ENCODE results near the gene SERPINB2. TPM values are rescaled to one million over a fixed set of nuclear protein-coding genes. Genes with fewer than 3 reads are reported as not detected.

Gene SERPINB2
- total RNA-seq, 1 experiment from 2014 or later, result not detected

DNA sequence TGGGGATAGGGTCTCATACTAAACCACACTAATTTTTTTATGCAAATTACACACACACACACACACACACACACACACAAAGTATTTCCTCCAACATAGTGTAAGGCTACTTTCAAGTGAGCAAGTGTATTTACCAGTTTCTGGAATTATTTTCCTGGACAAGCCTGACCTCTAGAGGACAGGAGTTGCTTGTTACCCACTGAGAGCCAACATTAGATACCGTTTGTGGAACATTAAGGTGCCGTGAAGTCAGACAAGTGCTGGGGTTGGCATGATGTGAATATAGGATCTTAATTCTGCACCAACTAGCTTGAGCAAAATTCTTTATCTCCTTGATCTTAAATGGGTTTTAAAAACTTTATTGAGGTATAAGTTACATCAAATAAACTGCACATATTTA lies 39.3 kb upstream of the SERPINB2 start (continued):
- no peak for TF ChIP-seq TP53 (CRISPR knock-in tag; IDR thresholded peaks at IDR 0.05)

DNA sequence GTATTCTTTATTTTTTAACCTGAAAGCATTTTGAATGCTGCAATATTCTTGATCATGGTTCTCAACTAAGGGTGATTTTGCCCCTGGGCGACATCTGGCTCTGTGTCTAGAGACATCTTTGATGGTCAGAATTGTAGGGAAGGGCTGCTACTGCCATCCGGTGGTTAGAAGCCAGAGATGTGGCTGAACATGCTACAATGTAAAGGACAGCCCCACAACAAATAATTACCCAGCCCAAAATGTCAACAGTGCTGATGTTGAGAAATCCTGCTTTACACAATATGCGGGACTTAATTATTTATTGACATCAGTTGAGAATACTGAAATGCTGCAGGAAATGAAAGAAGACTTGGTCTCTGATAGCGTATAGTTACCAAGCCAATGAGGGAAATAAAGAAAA lies 37.5 kb upstream of the SERPINB2 start:
- no peaks in the 10 kb centered on the region for H3K4me1 Mint-ChIP-seq
- H3K27ac Mint-ChIP-seq, result no peak overlapping the region
- H3K9me3 Mint-ChIP-seq, result peaks cover 2% of the 10 kb centered on the region; the same call in 1 of the 2 replicates
- no peaks in the 10 kb centered on the region for H3K27me3 Mint-ChIP-seq (ENCODE audit: low read depth)
- ATAC-seq (peak; percentile 93), DNase-seq (ENCODE audit: low spot score) (peak; percentile 56)
- no peaks in the 10 kb centered on the region for H3K36me3 Mint-ChIP-seq
- POLR2A ChIA-PET, result no interaction called here
- CTCF ChIA-PET, result no interaction called here
- no peak for TF ChIP-seq SP1 (CRISPR knock-in tag; conservative IDR thresholded peaks at IDR 0.05)
- TF ChIP-seq FOXJ3 (CRISPR knock-in tag; IDR thresholded peaks at IDR 0.05; ENCODE audit: borderline replicate concordance), result no peak
- no peak for TF ChIP-seq HMGA2 (CRISPR knock-in tag; IDR thresholded peaks at IDR 0.05)
- TF ChIP-seq KAT7 (CRISPR knock-in tag; IDR thresholded peaks at IDR 0.05; ENCODE audit: borderline replicate concordance), result no peak
- no peak for TF ChIP-seq ZNF671 (CRISPR knock-in tag; IDR thresholded peaks at IDR 0.05)
- no peak for TF ChIP-seq IRF2 (CRISPR knock-in tag; IDR thresholded peaks at IDR 0.05; ENCODE audit: borderline replicate concordance, low read depth)
- no peak for TF ChIP-seq ZNF396 (CRISPR knock-in tag; IDR thresholded peaks at IDR 0.05; ENCODE audit: borderline replicate concordance)
- no peak for TF ChIP-seq ATF1 (CRISPR knock-in tag; IDR thresholded peaks at IDR 0.05)
- H3K4me3 Mint-ChIP-seq, result no peak overlapping the region

DNA sequence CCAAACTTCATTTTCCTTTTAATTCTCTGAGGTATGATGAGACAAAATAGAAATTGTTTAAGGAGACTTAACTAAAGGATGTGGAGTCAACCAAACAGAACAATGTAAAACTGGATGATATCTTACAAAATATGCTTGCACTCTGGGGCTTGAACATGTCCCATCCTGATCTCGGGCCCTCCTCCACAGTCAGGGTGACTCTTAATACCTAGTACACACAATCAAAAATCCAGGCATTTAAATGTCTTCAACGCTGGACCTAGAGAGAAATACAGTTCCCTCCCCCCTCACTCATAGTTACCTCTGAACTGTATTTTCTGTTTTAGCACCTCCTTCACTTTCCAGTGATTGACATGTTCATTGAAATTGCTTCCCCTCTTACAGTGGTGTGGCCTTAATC lies 36.9 kb upstream of the SERPINB2 start:
- no peak for TF ChIP-seq ZNF396 (CRISPR knock-in tag; IDR thresholded peaks at IDR 0.05; ENCODE audit: borderline replicate concordance)
- ATAC-seq (no peak), DNase-seq (ENCODE audit: low spot score) (no peak)
- Mint-ChIP-seq H3K9me3 (peaks cover 4% of the 10 kb centered on the region; the same call in 1 of the 2 replicates), H3K4me1 (no peaks in the 10 kb centered on the region), H3K27me3 (ENCODE audit: low read depth) (no peaks in the 10 kb centered on the region), H3K36me3 (no peaks in the 10 kb centered on the region), H3K4me3 (no peak overlapping the region), H3K27ac (no peak overlapping the region)
- ChIA-PET CTCF (no interaction called here), POLR2A (no interaction called here)

DNA sequence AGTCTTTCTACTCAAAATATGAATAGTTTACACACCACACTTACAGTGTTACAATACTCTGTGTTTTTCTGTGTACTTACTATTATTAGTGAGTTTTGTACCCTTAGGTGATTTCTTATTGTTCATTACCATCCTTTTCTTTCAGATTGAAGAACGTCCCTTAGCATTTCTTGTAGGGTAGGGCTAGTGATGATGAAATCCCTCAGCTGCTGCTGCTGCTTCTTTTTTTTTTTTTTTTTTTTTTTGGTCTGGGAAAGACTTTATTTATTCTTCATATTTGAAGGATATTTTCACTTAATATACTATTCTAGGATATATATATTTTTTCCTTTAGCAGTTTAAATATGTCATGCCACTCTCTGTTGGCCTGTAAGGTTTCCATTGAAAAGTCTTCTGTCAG lies 29.0 kb upstream of the SERPINB2 start:
- no peak overlapping the region for H3K4me3 Mint-ChIP-seq
- ATAC-seq, result no peak
- TF ChIP-seq TEAD4 (CRISPR knock-in tag; IDR thresholded peaks at IDR 0.05) (no peak), FOXJ3 (CRISPR knock-in tag; IDR thresholded peaks at IDR 0.05; ENCODE audit: borderline replicate concordance) (no peak), TP53 (CRISPR knock-in tag; IDR thresholded peaks at IDR 0.05) (no peak), ZNF317 (CRISPR knock-in tag; IDR thresholded peaks at IDR 0.05; ENCODE audit: borderline replicate concordance, low read depth) (no peak), ZNF396 (CRISPR knock-in tag; IDR thresholded peaks at IDR 0.05; ENCODE audit: borderline replicate concordance) (no peak), JUN (CRISPR knock-in tag; IDR thresholded peaks at IDR 0.05) (no peak)
- TF ChIP-seq, protein P1, sequence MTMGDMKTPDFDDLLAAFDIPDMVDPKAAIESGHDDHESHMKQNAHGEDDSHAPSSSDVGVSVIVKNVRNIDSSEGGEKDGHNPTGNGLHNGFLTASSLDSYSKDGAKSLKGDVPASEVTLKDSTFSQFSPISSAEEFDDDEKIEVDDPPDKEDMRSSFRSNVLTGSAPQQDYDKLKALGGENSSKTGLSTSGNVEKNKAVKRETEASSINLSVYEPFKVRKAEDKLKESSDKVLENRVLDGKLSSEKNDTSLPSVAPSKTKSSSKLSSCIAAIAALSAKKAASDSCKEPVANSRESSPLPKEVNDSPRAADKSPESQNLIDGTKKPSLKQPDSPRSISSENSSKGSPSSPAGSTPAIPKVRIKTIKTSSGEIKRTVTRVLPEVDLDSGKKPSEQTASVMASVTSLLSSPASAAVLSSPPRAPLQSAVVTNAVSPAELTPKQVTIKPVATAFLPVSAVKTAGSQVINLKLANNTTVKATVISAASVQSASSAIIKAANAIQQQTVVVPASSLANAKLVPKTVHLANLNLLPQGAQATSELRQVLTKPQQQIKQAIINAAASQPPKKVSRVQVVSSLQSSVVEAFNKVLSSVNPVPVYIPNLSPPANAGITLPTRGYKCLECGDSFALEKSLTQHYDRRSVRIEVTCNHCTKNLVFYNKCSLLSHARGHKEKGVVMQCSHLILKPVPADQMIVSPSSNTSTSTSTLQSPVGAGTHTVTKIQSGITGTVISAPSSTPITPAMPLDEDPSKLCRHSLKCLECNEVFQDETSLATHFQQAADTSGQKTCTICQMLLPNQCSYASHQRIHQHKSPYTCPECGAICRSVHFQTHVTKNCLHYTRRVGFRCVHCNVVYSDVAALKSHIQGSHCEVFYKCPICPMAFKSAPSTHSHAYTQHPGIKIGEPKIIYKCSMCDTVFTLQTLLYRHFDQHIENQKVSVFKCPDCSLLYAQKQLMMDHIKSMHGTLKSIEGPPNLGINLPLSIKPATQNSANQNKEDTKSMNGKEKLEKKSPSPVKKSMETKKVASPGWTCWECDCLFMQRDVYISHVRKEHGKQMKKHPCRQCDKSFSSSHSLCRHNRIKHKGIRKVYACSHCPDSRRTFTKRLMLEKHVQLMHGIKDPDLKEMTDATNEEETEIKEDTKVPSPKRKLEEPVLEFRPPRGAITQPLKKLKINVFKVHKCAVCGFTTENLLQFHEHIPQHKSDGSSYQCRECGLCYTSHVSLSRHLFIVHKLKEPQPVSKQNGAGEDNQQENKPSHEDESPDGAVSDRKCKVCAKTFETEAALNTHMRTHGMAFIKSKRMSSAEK (CRISPR knock-in tag; IDR thresholded peaks at IDR 0.05; ENCODE audit: borderline replicate concordance), result no peak
- TF ChIP-seq, protein P2, sequence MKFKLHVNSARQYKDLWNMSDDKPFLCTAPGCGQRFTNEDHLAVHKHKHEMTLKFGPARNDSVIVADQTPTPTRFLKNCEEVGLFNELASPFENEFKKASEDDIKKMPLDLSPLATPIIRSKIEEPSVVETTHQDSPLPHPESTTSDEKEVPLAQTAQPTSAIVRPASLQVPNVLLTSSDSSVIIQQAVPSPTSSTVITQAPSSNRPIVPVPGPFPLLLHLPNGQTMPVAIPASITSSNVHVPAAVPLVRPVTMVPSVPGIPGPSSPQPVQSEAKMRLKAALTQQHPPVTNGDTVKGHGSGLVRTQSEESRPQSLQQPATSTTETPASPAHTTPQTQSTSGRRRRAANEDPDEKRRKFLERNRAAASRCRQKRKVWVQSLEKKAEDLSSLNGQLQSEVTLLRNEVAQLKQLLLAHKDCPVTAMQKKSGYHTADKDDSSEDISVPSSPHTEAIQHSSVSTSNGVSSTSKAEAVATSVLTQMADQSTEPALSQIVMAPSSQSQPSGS (CRISPR knock-in tag; IDR thresholded peaks at IDR 0.05; ENCODE audit: borderline replicate concordance, low read depth), result no peak
- TF ChIP-seq, protein P3, sequence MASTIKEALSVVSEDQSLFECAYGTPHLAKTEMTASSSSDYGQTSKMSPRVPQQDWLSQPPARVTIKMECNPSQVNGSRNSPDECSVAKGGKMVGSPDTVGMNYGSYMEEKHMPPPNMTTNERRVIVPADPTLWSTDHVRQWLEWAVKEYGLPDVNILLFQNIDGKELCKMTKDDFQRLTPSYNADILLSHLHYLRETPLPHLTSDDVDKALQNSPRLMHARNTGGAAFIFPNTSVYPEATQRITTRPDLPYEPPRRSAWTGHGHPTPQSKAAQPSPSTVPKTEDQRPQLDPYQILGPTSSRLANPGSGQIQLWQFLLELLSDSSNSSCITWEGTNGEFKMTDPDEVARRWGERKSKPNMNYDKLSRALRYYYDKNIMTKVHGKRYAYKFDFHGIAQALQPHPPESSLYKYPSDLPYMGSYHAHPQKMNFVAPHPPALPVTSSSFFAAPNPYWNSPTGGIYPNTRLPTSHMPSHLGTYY (CRISPR knock-in tag; IDR thresholded peaks at IDR 0.05), result no peak
- TF ChIP-seq, protein P4, sequence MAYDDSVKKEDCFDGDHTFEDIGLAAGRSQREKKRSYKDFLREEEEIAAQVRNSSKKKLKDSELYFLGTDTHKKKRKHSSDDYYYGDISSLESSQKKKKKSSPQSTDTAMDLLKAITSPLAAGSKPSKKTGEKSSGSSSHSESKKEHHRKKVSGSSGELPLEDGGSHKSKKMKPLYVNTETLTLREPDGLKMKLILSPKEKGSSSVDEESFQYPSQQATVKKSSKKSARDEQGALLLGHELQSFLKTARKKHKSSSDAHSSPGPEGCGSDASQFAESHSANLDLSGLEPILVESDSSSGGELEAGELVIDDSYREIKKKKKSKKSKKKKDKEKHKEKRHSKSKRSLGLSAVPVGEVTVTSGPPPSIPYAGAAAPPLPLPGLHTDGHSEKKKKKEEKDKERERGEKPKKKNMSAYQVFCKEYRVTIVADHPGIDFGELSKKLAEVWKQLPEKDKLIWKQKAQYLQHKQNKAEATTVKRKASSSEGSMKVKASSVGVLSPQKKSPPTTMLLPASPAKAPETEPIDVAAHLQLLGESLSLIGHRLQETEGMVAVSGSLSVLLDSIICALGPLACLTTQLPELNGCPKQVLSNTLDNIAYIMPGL (CRISPR knock-in tag; IDR thresholded peaks at IDR 0.05), result no peak
- TF ChIP-seq, protein P5, sequence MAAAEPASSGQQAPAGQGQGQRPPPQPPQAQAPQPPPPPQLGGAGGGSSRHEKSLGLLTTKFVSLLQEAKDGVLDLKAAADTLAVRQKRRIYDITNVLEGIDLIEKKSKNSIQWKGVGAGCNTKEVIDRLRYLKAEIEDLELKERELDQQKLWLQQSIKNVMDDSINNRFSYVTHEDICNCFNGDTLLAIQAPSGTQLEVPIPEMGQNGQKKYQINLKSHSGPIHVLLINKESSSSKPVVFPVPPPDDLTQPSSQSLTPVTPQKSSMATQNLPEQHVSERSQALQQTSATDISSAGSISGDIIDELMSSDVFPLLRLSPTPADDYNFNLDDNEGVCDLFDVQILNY (CRISPR knock-in tag; IDR thresholded peaks at IDR 0.05), result no peak
- H3K4me1 Mint-ChIP-seq, result no peaks in the 10 kb centered on the region
- CTCF ChIA-PET, result interaction anchor here (2.0 kb wide), 1 partner anchor 78 kb away, joined by 8 read pairs; no protein-coding TSS in a partner anchor
- H3K9me3 Mint-ChIP-seq, result peaks cover 4% of the 10 kb centered on the region; the same call in 1 of the 2 replicates
- no peak overlapping the region for H3K27ac Mint-ChIP-seq
- no peaks in the 10 kb centered on the region for H3K27me3 Mint-ChIP-seq (ENCODE audit: low read depth)
- POLR2A ChIA-PET, result interaction anchor here (0.5 kb wide), 1 partner anchor 1065 kb away, joined by 4 read pairs; no protein-coding TSS in a partner anchor
- DNase-seq (ENCODE audit: low spot score), result no peak
- no peaks in the 10 kb centered on the region for H3K36me3 Mint-ChIP-seq

Measured in WTC11 (cell line).